ENCODE measurements around the gene KCND3. TPM values are rescaled to one million over a fixed set of nuclear protein-coding genes. Genes with fewer than 3 reads are reported as not detected.

Gene KCND3
- total and polyA plus RNA-seq, 4 donors, result 1.0 to 27.1 (median 6.1) TPM

DNA sequence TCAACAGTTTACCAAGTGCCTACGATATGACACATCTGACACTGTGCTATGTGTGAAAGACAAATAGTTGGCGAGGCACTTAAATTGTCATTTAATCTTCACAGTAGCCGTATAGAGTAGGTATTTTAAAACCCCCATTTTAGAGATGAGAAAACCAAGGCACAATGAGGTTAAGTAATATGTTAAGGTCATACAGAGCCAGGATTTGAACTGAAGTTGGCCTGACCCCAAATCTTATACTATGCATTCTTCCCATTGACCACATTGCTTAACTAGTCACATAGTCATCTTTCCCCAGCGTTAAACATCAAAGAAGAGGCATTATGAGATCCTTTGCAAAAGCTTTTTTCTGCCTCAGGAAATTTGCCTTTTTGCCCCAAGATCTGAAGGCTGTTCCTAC lies 254.1 kb downstream of the KCND3 start (continued):
- TF ChIP-seq ZBTB33 (IDR thresholded peaks at IDR 0.05), result no peak
- no peak for TF ChIP-seq EGR1 (IDR thresholded peaks at IDR 0.05; ENCODE audit: low read depth in 2 of 2)

DNA sequence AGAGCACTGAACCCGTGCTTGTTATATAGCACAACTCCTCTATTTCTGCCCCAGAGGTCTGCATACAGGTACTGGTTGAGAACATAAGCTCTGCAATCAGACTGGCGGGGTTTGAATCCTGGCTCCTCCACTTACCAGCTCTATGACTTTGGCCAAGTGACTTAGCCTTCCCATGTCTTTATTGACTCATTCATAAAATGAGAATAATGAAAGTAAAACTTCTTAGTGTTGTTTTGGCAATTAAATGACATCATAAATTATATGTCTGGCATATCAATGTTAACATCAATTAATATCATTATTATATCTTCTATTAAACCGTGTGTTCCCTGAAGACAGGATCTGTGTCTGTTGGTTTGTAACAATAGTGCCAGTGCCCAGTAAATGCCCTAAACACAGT lies 254.6 kb downstream of the KCND3 start:
- Histone ChIP-seq H3K36me3 (ENCODE audit: control insufficient read depth in 4 of 4, insufficient read depth in 3 of 4, low read depth in 1 of 4, low read length in 3 of 4) (no peaks in the 10 kb centered on the region), H3K9ac (ENCODE audit: low read depth in 1 of 2, low read length in 2 of 2) (no peak overlapping the region), H3K9me3 (ENCODE audit: control insufficient read depth in 4 of 4, low read length in 3 of 4) (no peaks in the 10 kb centered on the region), H3K27ac (ENCODE audit: low read depth in 1 of 2, low read length in 2 of 2) (no peak overlapping the region), H3K4me3 (ENCODE audit: low read depth in 1 of 3, low read length in 3 of 3) (no peak overlapping the region), H3K4me1 (ENCODE audit: control insufficient read depth in 4 of 4, insufficient read depth in 4 of 4, low read length in 3 of 4) (peaks cover 2 to 23% (median 12%) of the 10 kb centered on the region in 4 donors), H3K27me3 (ENCODE audit: control insufficient read depth in 4 of 4, insufficient read depth in 4 of 4, low read length in 3 of 4) (no peaks in the 10 kb centered on the region)
- WGBS, result 92% methylated on average over 3 of the region's 3 CpGs
- no peak for DNase-seq (ENCODE audit: low spot score)
- TF ChIP-seq JUND (IDR thresholded peaks at IDR 0.05), result no peak
- TF ChIP-seq, protein P1, sequence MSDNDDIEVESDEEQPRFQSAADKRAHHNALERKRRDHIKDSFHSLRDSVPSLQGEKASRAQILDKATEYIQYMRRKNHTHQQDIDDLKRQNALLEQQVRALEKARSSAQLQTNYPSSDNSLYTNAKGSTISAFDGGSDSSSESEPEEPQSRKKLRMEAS (IDR thresholded peaks at IDR 0.05), result no peak

DNA sequence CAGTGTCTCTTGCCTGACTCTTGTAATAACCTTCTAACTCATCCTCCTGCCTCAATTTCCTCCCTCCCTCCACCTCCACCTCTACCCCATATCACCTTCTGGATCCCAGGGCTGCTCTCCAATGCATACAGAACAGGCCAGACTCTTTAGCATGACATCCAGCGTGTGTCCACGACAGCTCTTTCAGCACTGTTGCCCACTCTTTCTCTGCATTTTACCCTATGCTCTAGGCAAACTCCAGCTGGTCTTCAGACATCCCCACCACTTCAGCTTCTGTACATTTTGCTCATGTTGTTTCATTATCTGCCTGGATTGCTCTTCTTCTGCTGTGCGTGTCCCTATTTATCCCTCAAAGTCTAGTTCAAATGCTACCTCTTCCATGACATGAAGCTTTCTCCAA lies 255.0 kb downstream of the KCND3 start:
- no peak overlapping the region for H3K4me3 ChIP-seq (ENCODE audit: low read depth in 1 of 3, low read length in 3 of 3)
- H3K9me3 ChIP-seq (ENCODE audit: control insufficient read depth in 4 of 4, low read length in 3 of 4), result no peaks in the 10 kb centered on the region
- no peak overlapping the region for H3K9ac ChIP-seq (ENCODE audit: low read depth in 1 of 2, low read length in 2 of 2)
- no peaks in the 10 kb centered on the region for H3K36me3 ChIP-seq (ENCODE audit: control insufficient read depth in 4 of 4, insufficient read depth in 3 of 4, low read depth in 1 of 4, low read length in 3 of 4)
- TF ChIP-seq, protein P2, sequence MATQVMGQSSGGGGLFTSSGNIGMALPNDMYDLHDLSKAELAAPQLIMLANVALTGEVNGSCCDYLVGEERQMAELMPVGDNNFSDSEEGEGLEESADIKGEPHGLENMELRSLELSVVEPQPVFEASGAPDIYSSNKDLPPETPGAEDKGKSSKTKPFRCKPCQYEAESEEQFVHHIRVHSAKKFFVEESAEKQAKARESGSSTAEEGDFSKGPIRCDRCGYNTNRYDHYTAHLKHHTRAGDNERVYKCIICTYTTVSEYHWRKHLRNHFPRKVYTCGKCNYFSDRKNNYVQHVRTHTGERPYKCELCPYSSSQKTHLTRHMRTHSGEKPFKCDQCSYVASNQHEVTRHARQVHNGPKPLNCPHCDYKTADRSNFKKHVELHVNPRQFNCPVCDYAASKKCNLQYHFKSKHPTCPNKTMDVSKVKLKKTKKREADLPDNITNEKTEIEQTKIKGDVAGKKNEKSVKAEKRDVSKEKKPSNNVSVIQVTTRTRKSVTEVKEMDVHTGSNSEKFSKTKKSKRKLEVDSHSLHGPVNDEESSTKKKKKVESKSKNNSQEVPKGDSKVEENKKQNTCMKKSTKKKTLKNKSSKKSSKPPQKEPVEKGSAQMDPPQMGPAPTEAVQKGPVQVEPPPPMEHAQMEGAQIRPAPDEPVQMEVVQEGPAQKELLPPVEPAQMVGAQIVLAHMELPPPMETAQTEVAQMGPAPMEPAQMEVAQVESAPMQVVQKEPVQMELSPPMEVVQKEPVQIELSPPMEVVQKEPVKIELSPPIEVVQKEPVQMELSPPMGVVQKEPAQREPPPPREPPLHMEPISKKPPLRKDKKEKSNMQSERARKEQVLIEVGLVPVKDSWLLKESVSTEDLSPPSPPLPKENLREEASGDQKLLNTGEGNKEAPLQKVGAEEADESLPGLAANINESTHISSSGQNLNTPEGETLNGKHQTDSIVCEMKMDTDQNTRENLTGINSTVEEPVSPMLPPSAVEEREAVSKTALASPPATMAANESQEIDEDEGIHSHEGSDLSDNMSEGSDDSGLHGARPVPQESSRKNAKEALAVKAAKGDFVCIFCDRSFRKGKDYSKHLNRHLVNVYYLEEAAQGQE (IDR thresholded peaks at IDR 0.05), result no peak
- no peak for TF ChIP-seq YY1 (IDR thresholded peaks at IDR 0.05)
- TF ChIP-seq TAF1 (conservative IDR thresholded peaks at IDR 0.05), result no peak
- TF ChIP-seq, protein P3, sequence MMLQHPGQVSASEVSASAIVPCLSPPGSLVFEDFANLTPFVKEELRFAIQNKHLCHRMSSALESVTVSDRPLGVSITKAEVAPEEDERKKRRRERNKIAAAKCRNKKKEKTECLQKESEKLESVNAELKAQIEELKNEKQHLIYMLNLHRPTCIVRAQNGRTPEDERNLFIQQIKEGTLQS (IDR thresholded peaks at IDR 0.05), result no peak
- TF ChIP-seq FOXA2 (IDR thresholded peaks at IDR 0.05), result no peak
- TF ChIP-seq EGR1 (IDR thresholded peaks at IDR 0.05; ENCODE audit: low read depth in 2 of 2), result no peak
- peaks cover 0 to 19% (median 8%) of the 10 kb centered on the region in 4 donors for H3K4me1 ChIP-seq (ENCODE audit: control insufficient read depth in 4 of 4, insufficient read depth in 4 of 4, low read length in 3 of 4)
- DNase-seq (ENCODE audit: low spot score), result no peak
- H3K27ac ChIP-seq (ENCODE audit: low read depth in 1 of 2, low read length in 2 of 2), result no peak overlapping the region
- no peaks in the 10 kb centered on the region for H3K27me3 ChIP-seq (ENCODE audit: control insufficient read depth in 4 of 4, insufficient read depth in 4 of 4, low read length in 3 of 4)
- 97% methylated on average over 3 of the region's 3 CpGs for WGBS

DNA sequence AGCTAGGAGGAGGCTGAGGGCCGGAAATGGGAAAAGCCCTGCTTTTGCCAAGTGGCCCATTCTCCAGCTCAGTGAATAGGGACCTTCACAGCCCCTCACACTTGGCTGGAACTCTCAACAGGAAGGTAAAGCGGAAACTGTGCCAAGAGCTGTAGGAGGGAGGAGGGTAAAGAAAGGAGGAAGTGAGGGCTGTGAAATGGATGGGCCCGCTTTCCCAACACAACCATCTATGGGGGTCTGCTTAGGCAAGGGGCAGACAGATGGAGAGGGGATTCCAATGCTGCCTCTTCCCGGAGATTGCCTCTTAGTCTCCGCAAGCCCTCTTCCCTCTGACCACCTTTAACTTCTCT lies 255.5 kb downstream of the KCND3 start:
- H3K4me1 ChIP-seq (ENCODE audit: control insufficient read depth in 4 of 4, insufficient read depth in 4 of 4, low read length in 3 of 4), result peaks cover 0 to 15% (median 6%) of the 10 kb centered on the region in 4 donors
- H3K27ac ChIP-seq (ENCODE audit: low read depth in 1 of 2, low read length in 2 of 2), result peak overlapping the region; percentile 1 to 71
- H3K4me3 ChIP-seq (ENCODE audit: low read depth in 1 of 3, low read length in 3 of 3), result no peak overlapping the region
- H3K27me3 ChIP-seq (ENCODE audit: control insufficient read depth in 4 of 4, insufficient read depth in 4 of 4, low read length in 3 of 4), result no peaks in the 10 kb centered on the region
- H3K36me3 ChIP-seq (ENCODE audit: control insufficient read depth in 4 of 4, insufficient read depth in 3 of 4, low read depth in 1 of 4, low read length in 3 of 4), result no peaks in the 10 kb centered on the region
- no peak for DNase-seq (ENCODE audit: low spot score)
- H3K9me3 ChIP-seq (ENCODE audit: control insufficient read depth in 4 of 4, low read length in 3 of 4), result no peaks in the 10 kb centered on the region
- no peak overlapping the region for H3K9ac ChIP-seq (ENCODE audit: low read depth in 1 of 2, low read length in 2 of 2)
- WGBS, result 80% methylated on average over 5 of the region's 5 CpGs
- TF ChIP-seq HNF4A (conservative IDR thresholded peaks at IDR 0.05), result no peak
- TF ChIP-seq YY1 (IDR thresholded peaks at IDR 0.05), result no peak
- TF ChIP-seq, protein P2 (IDR thresholded peaks at IDR 0.05), result no peak
- TF ChIP-seq, protein P4, sequence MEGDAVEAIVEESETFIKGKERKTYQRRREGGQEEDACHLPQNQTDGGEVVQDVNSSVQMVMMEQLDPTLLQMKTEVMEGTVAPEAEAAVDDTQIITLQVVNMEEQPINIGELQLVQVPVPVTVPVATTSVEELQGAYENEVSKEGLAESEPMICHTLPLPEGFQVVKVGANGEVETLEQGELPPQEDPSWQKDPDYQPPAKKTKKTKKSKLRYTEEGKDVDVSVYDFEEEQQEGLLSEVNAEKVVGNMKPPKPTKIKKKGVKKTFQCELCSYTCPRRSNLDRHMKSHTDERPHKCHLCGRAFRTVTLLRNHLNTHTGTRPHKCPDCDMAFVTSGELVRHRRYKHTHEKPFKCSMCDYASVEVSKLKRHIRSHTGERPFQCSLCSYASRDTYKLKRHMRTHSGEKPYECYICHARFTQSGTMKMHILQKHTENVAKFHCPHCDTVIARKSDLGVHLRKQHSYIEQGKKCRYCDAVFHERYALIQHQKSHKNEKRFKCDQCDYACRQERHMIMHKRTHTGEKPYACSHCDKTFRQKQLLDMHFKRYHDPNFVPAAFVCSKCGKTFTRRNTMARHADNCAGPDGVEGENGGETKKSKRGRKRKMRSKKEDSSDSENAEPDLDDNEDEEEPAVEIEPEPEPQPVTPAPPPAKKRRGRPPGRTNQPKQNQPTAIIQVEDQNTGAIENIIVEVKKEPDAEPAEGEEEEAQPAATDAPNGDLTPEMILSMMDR (IDR thresholded peaks at IDR 0.05; ENCODE audit: low read depth, low read length, missing input control), result no peak
- TF ChIP-seq, protein P3 (IDR thresholded peaks at IDR 0.05), result no peak
- no peak for TF ChIP-seq FOXA2 (IDR thresholded peaks at IDR 0.05)
- no peak for TF ChIP-seq JUND (IDR thresholded peaks at IDR 0.05)
- TF ChIP-seq NR2F2 (IDR thresholded peaks at IDR 0.05), result no peak
- no peak for TF ChIP-seq RAD21 (IDR thresholded peaks at IDR 0.05)
